Heart right ventricle (tissue), 16 donors: Measurements from ENCODE around the gene SFN. TPM values are rescaled to one million over a fixed set of nuclear protein-coding genes. Genes with fewer than 3 reads are reported as not detected.

Source experiments
- ATAC-seq, 8 donors: fragments of 200-7000 bp; cut with Tn5 transposase; one replicate each; pipeline ENCODE4 v1.9.1; 2020; ENCODE audit warnings: mild to moderate bottlenecking in 8 of 8, moderate library complexity in 8 of 8, moderate number of reproducible peaks in 1 of 8
- DNase-seq, 2 donors: peaks; one replicate each; pipeline ENCODE4 v3.0.0-alpha.2; 2020
- H3K27ac ChIP-seq, 10 donors: fragments of 200-600 bp; sonication (generic) in 2 of 10; one replicate each; pipeline versions ENCODE4 v1.5.0 to v1.8.0; 2020 to 2022; ENCODE audit warnings: mild to moderate bottlenecking in 3 of 10
- H3K27me3 ChIP-seq, 7 donors: fragments of 200-600 bp; one replicate each; pipeline ENCODE4 v1.8.0; 2021 to 2022; ENCODE audit warnings: mild to moderate bottlenecking in 2 of 7
- H3K36me3 ChIP-seq, 9 donors: fragments of 200-600 bp; sonication (generic) in 1 of 9; one replicate each; pipeline versions ENCODE4 v1.5.0 to v1.8.0; 2020 to 2022; ENCODE audit warnings: mild to moderate bottlenecking in 2 of 9
- H3K4me1 ChIP-seq, 9 donors: fragments of 200-600 bp; sonication (generic) in 1 of 9; one replicate each; pipeline versions ENCODE4 v1.5.0 to v1.8.0; 2020 to 2022; ENCODE audit warnings: mild to moderate bottlenecking in 4 of 9
- H3K4me3 ChIP-seq, 10 donors: fragments of 200-600 bp; sonication (generic) in 2 of 10; one replicate each; pipeline versions ENCODE4 v1.5.0 to v1.8.0; 2020 to 2022; ENCODE audit warnings: mild to moderate bottlenecking in 7 of 10, moderate library complexity in 2 of 10
- H3K9me3 ChIP-seq, 11 donors: fragments of 200-600 bp in 10 of 11; sonication (generic) in 2 of 11; one replicate each; pipeline versions ENCODE4 v1.5.0 to v1.8.0; 2013 to 2022; ENCODE audit warnings: mild to moderate bottlenecking in 2 of 11, control low read depth in 1 of 11, moderate library complexity in 1 of 11
- CTCF ChIP-seq, 9 donors: fragments of 200-600 bp; sonication (generic) in 2 of 9; IDR thresholded peaks; one replicate each; pipeline versions ENCODE4 v1.5.0 to v1.8.0; 2021 to 2022; ENCODE audit warnings: antibody characterized with exemption in 9 of 9, mild to moderate bottlenecking in 5 of 9, moderate library complexity in 1 of 9
- WGBS, 2 donors: extraction: QIAGEN DNeasy Blood & Tissue Kit; methylation state at CpG; one replicate each; pipeline ENCODE4 v1.1.7; 2013; ENCODE audit warnings: inconsistent platforms in 1 of 2; 5-methylcytosine and 5-hydroxymethylcytosine counted together
- intact Hi-C, 10 donors: fragments of 100-400 bp; cut with DNase I; formaldehyde crosslinking; loops; one replicate each; pipeline versions ENCODE4 v1.11.1 to v1.14.2; 2022
- polyA plus RNA-seq, 2 donors: library from polyadenylated mRNA; stranded (reverse); fragments of 200-250 nt; gene quantifications; one replicate each; pipeline ENCODE4 v1.2.3, GENCODE V29; 2013
- total RNA-seq, 10 donors: library from RNA; stranded (reverse); fragmentation: NEBNext Ultra II Directional in 3 of 10; extraction: Animal tissue kit (Norgen Biotek cat#: 25700) in 3 of 10; gene quantifications; one replicate each; pipeline versions ENCODE4 v1.2.1 to v1.2.4, GENCODE V29; 2021 to 2023
- donor health status: Arrhythmogenic right ventricular cardiomyopathy.
- donor health status: ischemic (EF 13 %, LVEDD 7.1; RV severe dilation, severe dysfunction).
- donor health status: healthy with polysubstance abuse.
- donor health status: DM: no; HTN: yes; CAD: no.
- donor health status: DM: no; HTN: no; CAD: no.
- donor health status: ischemic (EF 25% LVEDD 6.9; RV normal size, moderate dysfunction).
- donor health status: ischemic (EF 25% LVEDD 5.7; RV mildly dilated, moderate dysfunction).
- donor health status: healthy.
- donor health status: DM: yes; HTN: yes; CAD: no.
- donor health status: Ischemic cardiomyopathy.
- donor health status: ischemic (EF 35%, LVEDD 5.7; RV mildly dilated, moderate dysfunction).
- donor health status: nonischemic (EF 11% LVEDD 7.7; RV severe dilation, severe dysfunction).
- donor health status: DM: yes; HTN: yes; CAD: no.
- donor health status: PGD.
- donor health status: ischemic (EF 29% LVEDD 5.4; RV normal size, mild dysfunction).
- donor health status: nonischemic (EF 23%, LVEDD 6.1; RV moderate dilation, normal function).

Gene SFN
- total and polyA plus RNA-seq, 12 donors = 0.19 to 0.42 TPM; not detected in 10

- WGBS, 2 donors = 91 to 93% methylated on average over 11 of the region's 11 CpGs
- intact Hi-C loops = no loop called here
- Histone ChIP-seq H3K36me3 (peaks cover 0 to 71% (median 22%) of the 10 kb centered on the region in 9 donors), H3K27me3 (no peaks in the 10 kb centered on the region), H3K4me1 (peaks cover 0 to 4% (median 0%) of the 10 kb centered on the region in 9 donors), H3K4me3 (no peak overlapping the region), H3K27ac (no peak overlapping the region), H3K9me3 (no peaks in the 10 kb centered on the region)
- DNase-seq (no peak), ATAC-seq (no peak)
- TF ChIP-seq CTCF (IDR thresholded peaks at IDR 0.05) = no peak
These were observed 6.8 kb upstream of the SFN start for GRCh38 chr1:26856181-26856580.

DNA sequence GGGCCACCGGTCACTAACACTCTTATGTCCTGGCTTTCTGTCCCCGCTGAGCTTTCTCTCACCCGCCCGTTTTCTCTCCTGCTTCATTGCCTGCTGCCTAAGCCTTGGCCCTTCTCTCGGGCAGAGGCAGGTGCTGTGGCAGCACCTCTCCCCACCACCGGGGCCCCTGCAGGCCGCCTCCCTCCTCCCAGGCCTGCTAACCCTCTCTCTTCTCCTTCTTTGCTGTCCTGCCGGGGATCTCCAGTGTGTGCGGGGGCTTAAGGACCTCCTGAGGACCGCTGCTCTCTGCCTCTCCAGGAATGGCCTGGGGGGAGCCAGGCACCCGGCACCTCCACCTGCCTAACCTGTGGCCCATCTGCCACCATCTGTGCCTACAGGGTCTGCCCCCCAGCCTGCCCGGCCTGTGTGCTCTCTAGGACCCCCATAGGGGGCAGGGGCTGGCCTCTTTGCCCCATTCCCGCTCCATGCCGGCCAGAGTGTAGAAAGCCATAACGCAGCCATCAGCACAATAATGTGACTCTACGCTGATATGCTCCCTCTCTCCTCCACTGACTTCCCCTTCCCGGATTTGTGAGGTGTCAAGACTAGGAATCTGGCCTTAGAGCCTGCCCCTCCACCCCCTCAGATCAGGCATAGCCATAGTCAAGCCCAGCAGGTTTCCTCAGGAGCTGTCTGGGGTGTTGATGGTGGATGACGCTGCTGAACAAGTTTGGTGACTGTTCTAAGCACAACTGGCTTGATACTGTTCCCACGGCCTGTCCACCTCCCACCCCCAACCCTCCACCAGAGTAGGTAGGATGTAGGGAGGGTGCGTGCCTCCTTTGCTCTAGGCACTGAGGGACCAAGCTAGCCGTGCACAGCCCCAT, 6.1 kb upstream of the SFN start:
- no peak for ATAC-seq
- no peak for TF ChIP-seq CTCF (IDR thresholded peaks at IDR 0.05)
- H3K9me3 ChIP-seq = no peaks in the 10 kb centered on the region
- peaks cover 0 to 65% (median 17%) of the 10 kb centered on the region in 9 donors for H3K36me3 ChIP-seq
- no peak for DNase-seq
- H3K27ac ChIP-seq = no peak overlapping the region
- no peaks in the 10 kb centered on the region for H3K27me3 ChIP-seq
- intact Hi-C loops = no loop called here
- WGBS, 2 donors = 80 to 87% methylated on average over 21 of the region's 21 CpGs
- H3K4me3 ChIP-seq = no peak overlapping the region
- peaks cover 0 to 4% (median 0%) of the 10 kb centered on the region in 9 donors for H3K4me1 ChIP-seq

DNA sequence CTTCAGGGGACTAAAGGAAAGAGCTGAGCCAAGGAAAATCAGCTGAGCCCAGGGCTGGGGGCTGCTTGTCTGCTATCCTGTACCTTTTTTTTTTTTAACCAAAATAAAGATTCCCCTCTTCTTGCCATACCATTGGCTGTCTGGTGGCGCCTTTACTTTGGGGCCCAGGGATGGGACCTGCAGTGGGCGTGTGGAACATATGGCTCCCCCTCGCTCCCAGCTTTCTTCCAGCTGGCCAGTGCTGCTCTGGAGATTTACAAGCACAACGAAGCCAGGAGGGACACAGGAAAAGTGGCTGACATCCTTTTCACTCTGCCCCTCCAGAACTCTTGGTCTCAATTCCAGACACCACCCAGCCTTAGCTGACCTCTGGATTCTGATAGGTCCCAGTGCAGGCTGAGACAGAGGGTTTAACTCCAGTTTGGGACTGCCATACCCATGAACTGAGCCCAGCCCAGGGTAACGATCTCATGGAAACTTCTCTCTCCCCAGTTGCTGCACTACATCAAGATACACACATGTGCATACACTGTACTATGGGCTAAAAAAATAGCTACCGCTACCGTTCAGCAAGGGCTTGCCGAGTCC, 5.4 kb upstream of the SFN start:
- no peak for ATAC-seq
- Histone ChIP-seq H3K4me3 (no peak overlapping the region), H3K9me3 (no peaks in the 10 kb centered on the region), H3K27ac (no peak overlapping the region), H3K36me3 (peaks cover 0 to 57% (median 17%) of the 10 kb centered on the region in 9 donors), H3K27me3 (no peaks in the 10 kb centered on the region), H3K4me1 (peaks cover 0 to 4% (median 0%) of the 10 kb centered on the region in 9 donors)
- WGBS, 2 donors = 85 to 87% methylated on average over 8 of the region's 8 CpGs
- no peak for TF ChIP-seq CTCF (IDR thresholded peaks at IDR 0.05)
- no peak for DNase-seq
- intact Hi-C loops = no loop called here

DNA sequence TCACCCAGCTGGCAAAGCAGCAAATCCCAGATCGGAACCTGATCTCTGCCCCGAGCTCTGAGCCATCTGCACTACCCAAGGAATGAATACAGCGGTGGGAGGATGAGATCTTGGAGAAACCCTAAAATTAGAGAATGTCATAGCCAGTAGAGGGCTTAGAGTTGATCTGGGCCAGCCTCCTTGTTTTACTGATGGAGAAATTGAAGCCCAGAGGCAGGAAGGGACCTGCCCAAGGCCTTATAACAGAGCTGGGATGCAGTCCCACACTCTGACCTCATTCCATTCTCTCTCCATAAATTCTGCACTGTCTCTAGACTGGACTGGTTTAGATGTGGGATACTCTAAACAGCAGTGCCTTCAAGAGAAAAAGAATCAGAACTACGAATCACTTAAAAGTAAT, 4.8 kb upstream of the SFN start:
- intact Hi-C loops = no loop called here
- Histone ChIP-seq H3K4me1 (no peaks in the 10 kb centered on the region), H3K27me3 (no peaks in the 10 kb centered on the region), H3K27ac (no peak overlapping the region), H3K4me3 (no peak overlapping the region), H3K9me3 (no peaks in the 10 kb centered on the region), H3K36me3 (peaks cover 0 to 52% (median 17%) of the 10 kb centered on the region in 9 donors)
- DNase-seq (no peak), ATAC-seq (no peak)
- WGBS, 2 donors = 93 to 94% methylated on average over 4 of the region's 4 CpGs
- TF ChIP-seq CTCF (IDR thresholded peaks at IDR 0.05) = no peak
